Type B pancreatic cell (in vitro differentiated cells): ENCODE results near the gene PLB1. TPM values are rescaled to one million over a fixed set of nuclear protein-coding genes. Genes with fewer than 3 reads are reported as not detected.

Experiments used
- DNase-seq: peaks from one replicate; pipeline ENCODE4 v3.0.0; 2021; ENCODE audit warnings: mixed read lengths; ENCODE audit not compliant: unreplicated experiment; ENCODE audit errors: extremely low spot score
- H3K27ac Mint-ChIP-seq: 2 replicates; pipeline ENCODE4 v1.8.0; 2021; ENCODE audit warnings: mild to moderate bottlenecking, mixed read lengths
- H3K27me3 Mint-ChIP-seq: 2 replicates; pipeline ENCODE4 v1.8.0; 2021; ENCODE audit warnings: mixed read lengths
- H3K36me3 Mint-ChIP-seq: 2 replicates; pipeline ENCODE4 v1.8.0; 2021; ENCODE audit warnings: mixed read lengths
- H3K4me1 Mint-ChIP-seq: one replicate; pipeline ENCODE4 v1.8.0; 2021; ENCODE audit warnings: mixed read lengths; ENCODE audit not compliant: unreplicated experiment
- H3K4me3 Mint-ChIP-seq: 2 replicates; pipeline ENCODE4 v1.8.0; 2021; ENCODE audit warnings: mild to moderate bottlenecking, mixed read lengths
- H3K9me3 Mint-ChIP-seq: 2 replicates; pipeline ENCODE4 v1.8.0; 2021; ENCODE audit warnings: mixed read lengths
- total RNA-seq: library from RNA; stranded (reverse); gene quantifications from 2 replicates; pipeline ENCODE4 v1.2.1, GENCODE V29; 2021; ENCODE audit warnings: low replicate concordance
- TF ChIP-seq, protein P1 (sequence below): fragments of 200-600 bp; sonication (generic); conservative IDR thresholded peaks from 2 replicates; pipeline ENCODE4 v1.5.0; 2021; ENCODE audit warnings: antibody characterized with exemption, mild to moderate bottlenecking

PLB1 gene
- total RNA-seq, 1 donor from 2014 or later, result 1.9 TPM

DNA sequence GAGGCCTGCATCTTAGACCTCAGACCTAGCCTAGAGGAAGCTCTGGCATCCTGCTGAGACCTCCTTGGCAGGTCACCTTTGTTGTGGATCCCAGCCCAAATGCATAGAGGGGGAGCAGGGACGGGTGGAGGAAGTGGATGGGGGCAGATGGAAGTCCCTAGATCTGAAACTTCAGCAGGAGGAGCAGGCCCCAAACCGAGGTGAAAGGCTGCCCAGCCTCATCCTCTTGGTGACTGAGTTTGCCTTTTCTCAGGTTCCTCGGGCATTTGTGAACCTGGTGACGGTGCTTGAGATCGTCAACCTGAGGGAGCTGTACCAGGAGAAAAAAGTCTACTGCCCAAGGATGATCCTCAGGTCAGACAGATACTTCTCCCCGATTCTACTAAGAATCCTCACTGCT, 86.3 kb downstream of the PLB1 start:
- H3K27me3 Mint-ChIP-seq, result no peaks in the 10 kb centered on the region
- no peak overlapping the region for H3K27ac Mint-ChIP-seq
- H3K4me1 Mint-ChIP-seq, result no peaks in the 10 kb centered on the region
- TF ChIP-seq, protein P1, sequence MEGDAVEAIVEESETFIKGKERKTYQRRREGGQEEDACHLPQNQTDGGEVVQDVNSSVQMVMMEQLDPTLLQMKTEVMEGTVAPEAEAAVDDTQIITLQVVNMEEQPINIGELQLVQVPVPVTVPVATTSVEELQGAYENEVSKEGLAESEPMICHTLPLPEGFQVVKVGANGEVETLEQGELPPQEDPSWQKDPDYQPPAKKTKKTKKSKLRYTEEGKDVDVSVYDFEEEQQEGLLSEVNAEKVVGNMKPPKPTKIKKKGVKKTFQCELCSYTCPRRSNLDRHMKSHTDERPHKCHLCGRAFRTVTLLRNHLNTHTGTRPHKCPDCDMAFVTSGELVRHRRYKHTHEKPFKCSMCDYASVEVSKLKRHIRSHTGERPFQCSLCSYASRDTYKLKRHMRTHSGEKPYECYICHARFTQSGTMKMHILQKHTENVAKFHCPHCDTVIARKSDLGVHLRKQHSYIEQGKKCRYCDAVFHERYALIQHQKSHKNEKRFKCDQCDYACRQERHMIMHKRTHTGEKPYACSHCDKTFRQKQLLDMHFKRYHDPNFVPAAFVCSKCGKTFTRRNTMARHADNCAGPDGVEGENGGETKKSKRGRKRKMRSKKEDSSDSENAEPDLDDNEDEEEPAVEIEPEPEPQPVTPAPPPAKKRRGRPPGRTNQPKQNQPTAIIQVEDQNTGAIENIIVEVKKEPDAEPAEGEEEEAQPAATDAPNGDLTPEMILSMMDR, result no peak
- H3K9me3 Mint-ChIP-seq, result no peaks in the 10 kb centered on the region
- DNase-seq, result no peak
- no peaks in the 10 kb centered on the region for H3K36me3 Mint-ChIP-seq
- H3K4me3 Mint-ChIP-seq, result no peak overlapping the region

DNA sequence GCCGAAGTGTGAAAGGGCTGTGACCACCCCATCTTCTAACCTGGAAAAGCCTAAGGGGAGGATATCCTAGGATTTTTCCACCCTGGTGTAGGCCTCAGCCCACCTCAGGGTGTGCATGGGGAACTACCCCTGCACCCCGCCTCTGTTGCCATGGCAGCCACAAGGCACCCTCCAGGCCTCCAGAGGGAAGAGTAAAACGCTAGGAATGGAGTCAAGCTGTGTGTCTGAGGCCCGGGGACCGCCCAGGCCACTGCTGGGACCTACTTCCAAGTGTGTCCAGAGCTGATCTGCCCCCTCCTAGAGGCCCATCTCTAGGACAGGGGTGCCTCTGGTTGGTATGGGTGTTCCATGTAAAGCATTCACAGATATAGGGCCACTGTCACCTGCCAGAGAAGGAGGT, 86.7 kb downstream of the PLB1 start:
- Mint-ChIP-seq H3K9me3 (no peaks in the 10 kb centered on the region), H3K4me1 (no peaks in the 10 kb centered on the region), H3K36me3 (no peaks in the 10 kb centered on the region), H3K27ac (no peak overlapping the region), H3K27me3 (no peaks in the 10 kb centered on the region), H3K4me3 (no peak overlapping the region)
- TF ChIP-seq, protein P1, result no peak
- no peak for DNase-seq

DNA sequence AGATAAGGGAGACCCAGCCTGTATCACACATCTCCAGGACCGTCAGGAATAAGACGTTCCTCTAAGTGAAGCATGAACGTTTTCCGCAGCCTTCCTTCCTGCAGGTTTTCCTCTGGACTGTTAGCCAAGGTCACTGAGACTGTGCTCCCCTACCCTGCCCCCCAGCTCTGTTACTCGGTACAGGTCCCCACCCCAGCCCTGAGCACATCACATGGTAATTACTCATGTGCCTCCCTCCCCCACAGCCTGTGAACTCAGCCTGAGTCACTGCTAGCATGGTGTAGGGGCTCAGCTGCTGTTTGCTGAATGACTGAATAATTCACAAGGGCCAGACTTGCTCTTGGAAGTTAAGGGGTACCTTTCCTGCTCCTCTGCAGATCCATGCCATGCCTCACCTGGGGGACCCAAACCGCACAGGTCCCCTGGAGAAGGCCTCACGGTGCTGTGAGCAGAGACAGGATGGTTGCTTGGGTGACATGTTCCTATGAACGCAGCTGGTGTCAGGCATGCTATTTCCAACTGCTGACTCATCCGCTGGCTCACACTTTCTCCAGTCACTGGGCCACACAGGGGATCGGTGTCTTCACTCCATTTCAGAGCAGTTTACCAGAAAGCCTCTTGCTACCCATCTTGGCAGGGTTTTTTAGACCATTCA, 88.2 kb downstream of the PLB1 start:
- DNase-seq, result no peak
- TF ChIP-seq, protein P1, result no peak
- Mint-ChIP-seq H3K27me3 (no peaks in the 10 kb centered on the region), H3K9me3 (no peaks in the 10 kb centered on the region), H3K27ac (no peak overlapping the region), H3K4me1 (no peaks in the 10 kb centered on the region), H3K36me3 (no peaks in the 10 kb centered on the region), H3K4me3 (no peak overlapping the region)

DNA sequence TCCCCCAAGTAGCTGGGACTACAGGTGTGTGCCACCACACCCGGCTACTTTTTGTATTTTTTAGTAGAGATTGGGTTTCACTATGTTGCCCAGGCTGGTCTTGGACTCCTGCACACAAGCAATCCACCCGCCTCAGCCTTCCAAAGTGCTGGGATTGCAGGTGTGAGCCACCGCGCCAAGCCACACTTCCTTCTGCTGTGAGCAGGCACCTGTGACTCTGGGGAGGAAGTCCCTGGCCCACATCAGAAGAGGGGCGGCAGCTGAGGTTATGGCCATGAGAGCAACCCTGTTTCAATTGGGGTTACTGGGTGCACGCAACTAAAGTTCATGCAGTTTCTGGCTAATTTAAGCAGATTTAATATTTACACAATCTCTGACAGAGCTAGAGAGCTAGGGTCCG, 91.0 kb downstream of the PLB1 start:
- H3K9me3 Mint-ChIP-seq, result no peaks in the 10 kb centered on the region
- H3K27me3 Mint-ChIP-seq, result no peaks in the 10 kb centered on the region
- no peak overlapping the region for H3K27ac Mint-ChIP-seq
- TF ChIP-seq, protein P1, result no peak
- H3K4me3 Mint-ChIP-seq, result no peak overlapping the region
- DNase-seq, result no peak
- H3K36me3 Mint-ChIP-seq, result no peaks in the 10 kb centered on the region
- H3K4me1 Mint-ChIP-seq, result no peaks in the 10 kb centered on the region

DNA sequence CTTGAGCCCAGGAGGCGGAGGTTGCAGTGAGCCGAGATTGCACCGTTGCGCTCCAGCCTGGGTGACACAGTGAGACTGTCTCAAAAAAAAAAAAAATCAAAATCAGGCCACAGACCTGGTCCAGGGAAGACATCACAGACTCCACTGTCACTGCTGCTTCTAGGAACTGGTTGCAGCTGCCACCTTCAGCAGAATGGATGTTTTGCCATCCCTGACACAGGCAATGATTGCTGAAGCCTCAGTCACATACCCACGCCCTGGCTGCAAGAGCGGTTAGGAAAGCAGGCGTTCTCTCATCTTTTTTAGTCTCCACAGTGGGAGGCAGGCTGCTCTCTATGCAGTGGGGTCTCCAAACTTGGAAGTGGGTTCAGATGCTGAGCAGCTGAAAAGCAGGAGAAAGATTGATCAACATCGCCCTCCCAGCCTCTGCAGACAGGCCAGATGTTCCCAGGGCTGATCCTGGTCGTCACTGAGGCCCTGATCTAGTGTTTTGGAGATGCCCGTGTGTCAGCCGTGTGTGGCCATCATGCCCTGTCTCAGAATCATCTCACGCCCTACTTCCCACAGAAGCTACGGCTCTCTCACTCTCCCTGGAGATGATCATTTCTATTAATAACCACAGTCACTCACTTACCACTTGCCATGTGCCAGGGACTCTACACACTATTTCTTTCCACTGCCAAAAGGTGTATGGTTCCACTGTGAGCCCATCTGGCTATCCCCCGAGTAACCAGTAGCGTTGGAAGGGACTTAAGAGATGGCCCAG, 91.8 kb downstream of the PLB1 start:
- no peak for DNase-seq
- Mint-ChIP-seq H3K36me3 (no peaks in the 10 kb centered on the region), H3K27ac (no peak overlapping the region), H3K4me1 (peaks cover 5% of the 10 kb centered on the region), H3K27me3 (no peaks in the 10 kb centered on the region), H3K9me3 (no peaks in the 10 kb centered on the region), H3K4me3 (no peak overlapping the region)
- TF ChIP-seq, protein P1, result no peak
